ENCODE results near the gene TMEM132D.

TMEM132D gene

GRCh38 chr12:129840145-129840884 lies 63.5 kb downstream of the TMEM132D start:
- H3K9me3 ChIP-seq (ENCODE audit: control insufficient read depth, insufficient read depth, low read depth, low read length), result no peaks in the 10 kb centered on the region
- TF ChIP-seq ZBTB11 (tag by site-specific recombination; conservative IDR thresholded peaks at IDR 0.05; ENCODE audit: low read depth) (no peak), ZNF214 (tag by site-specific recombination; IDR thresholded peaks at IDR 0.05; ENCODE audit: borderline replicate concordance) (no peak), ZNF580 (tag by site-specific recombination; IDR thresholded peaks at IDR 0.05) (no peak), ZNF654 (tag by site-specific recombination; IDR thresholded peaks at IDR 0.05; ENCODE audit: low read depth) (no peak), PBX3 (CRISPR knock-in tag; IDR thresholded peaks at IDR 0.05) (no peak), REST (tag by site-specific recombination; IDR thresholded peaks at IDR 0.05) (no peak), ZNF184 (tag by site-specific recombination; IDR thresholded peaks at IDR 0.05) (no peak), ZNF488 (tag by site-specific recombination; IDR thresholded peaks at IDR 0.05) (no peak), ZSCAN23 (tag by site-specific recombination; IDR thresholded peaks at IDR 0.05) (no peak)
- CTCF ChIA-PET, result no interaction called here
- no peak overlapping the region for H3K27ac ChIP-seq (ENCODE audit: extremely low read depth, low read depth, low read length)
- no peak overlapping the region for H3K4me3 ChIP-seq (ENCODE audit: low read depth, low read length)
- POLR2A ChIA-PET, result no interaction called here
- no peaks in the 10 kb centered on the region for H3K36me3 ChIP-seq (ENCODE audit: control insufficient read depth in 2 of 2, insufficient read depth in 1 of 2, low read length in 2 of 2)
- H3K4me1 ChIP-seq (ENCODE audit: control insufficient read depth, insufficient read depth, low read length), result no peaks in the 10 kb centered on the region

GRCh38 chr12:129839679-129840078 lies 64.1 kb downstream of the TMEM132D start:
- Histone ChIP-seq H3K9me3 (ENCODE audit: control insufficient read depth, insufficient read depth, low read depth, low read length) (no peaks in the 10 kb centered on the region), H3K4me1 (ENCODE audit: control insufficient read depth, insufficient read depth, low read length) (no peaks in the 10 kb centered on the region), H3K4me3 (ENCODE audit: low read depth, low read length) (no peak overlapping the region), H3K27ac (ENCODE audit: extremely low read depth, low read depth, low read length) (no peak overlapping the region), H3K36me3 (ENCODE audit: control insufficient read depth in 2 of 2, insufficient read depth in 1 of 2, low read length in 2 of 2) (no peaks in the 10 kb centered on the region)
- POLR2A ChIA-PET, result no interaction called here
- CTCF ChIA-PET, result no interaction called here
- no peak for TF ChIP-seq WT1 (tag by site-specific recombination; IDR thresholded peaks at IDR 0.05)
- TF ChIP-seq KLF8 (tag by site-specific recombination; IDR thresholded peaks at IDR 0.05), result no peak
- no peak for TF ChIP-seq ZBTB7A (tag by site-specific recombination; IDR thresholded peaks at IDR 0.05; ENCODE audit: low read depth)
- no peak for TF ChIP-seq KLF16 (tag by site-specific recombination; IDR thresholded peaks at IDR 0.05)
- no peak for TF ChIP-seq ZNF202 (tag by site-specific recombination; IDR thresholded peaks at IDR 0.05; ENCODE audit: borderline replicate concordance)

Data from HEK293 (cell line).